Measurements from ENCODE around the gene PIK3C2G. TPM values are rescaled to one million over a fixed set of nuclear protein-coding genes. Genes with fewer than 3 reads are reported as not detected.
"Not testable (repeated sequence)": the region's sequence is repeated elsewhere in the genome, so short reads cannot be mapped to it uniquely, and the experiment has no call there.

Gene PIK3C2G
- total RNA-seq = not detected

GRCh38 chr12:18261273-18261672 lies at the start of gene PIK3C2G:
Gene PIK3C2G (plus strand): TSS chr12:18261518. CDS start chr12:18282082, 20,564 bp downstream.
- CTCF ChIA-PET = no interaction called here

DNA sequence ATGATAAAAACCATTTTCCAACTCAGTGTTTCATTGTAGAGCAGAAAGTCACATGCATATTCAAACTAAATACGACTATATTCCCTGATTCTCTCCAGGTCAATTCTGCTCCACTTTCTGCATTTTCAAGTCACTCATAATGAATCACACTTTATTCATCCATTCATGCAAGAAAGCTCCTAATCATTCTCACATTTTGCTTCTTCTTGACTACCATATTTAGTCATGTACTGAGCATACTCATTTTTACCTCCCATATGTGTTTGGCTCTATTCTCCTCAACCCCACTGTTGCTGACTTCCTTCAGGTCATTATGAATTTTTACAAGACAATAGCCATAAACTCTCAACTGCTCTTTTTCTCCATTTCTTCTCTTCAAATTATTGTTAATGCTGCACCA lies 43.4 kb upstream of the PIK3C2G start:
- ChIA-PET CTCF (no interaction called here), POLR2A (no interaction called here)

More at GRCh38 chr12:18261273-18261672, at the start of gene PIK3C2G:
- POLR2A ChIA-PET = no interaction called here

DNA sequence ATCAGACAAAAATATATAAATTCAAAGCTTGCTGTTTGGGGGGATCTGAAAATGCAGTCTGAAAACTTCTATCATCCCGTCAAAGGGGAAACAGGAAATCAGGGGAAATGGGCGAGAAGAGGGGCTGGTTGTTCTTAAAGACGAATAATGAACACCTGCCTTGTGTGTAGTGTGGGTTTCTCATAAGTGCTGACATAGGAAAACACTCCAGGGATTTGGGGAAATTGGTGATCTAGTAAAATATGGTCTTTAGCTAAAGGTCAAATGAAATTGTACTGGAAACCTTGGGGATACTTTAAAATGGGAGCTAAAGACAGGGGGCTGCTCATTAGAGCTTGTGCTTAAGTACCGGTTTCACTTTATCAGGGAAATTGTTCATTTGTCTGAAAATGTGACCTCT lies 39.6 kb upstream of the PIK3C2G start:
- CTCF ChIA-PET = no interaction called here

DNA sequence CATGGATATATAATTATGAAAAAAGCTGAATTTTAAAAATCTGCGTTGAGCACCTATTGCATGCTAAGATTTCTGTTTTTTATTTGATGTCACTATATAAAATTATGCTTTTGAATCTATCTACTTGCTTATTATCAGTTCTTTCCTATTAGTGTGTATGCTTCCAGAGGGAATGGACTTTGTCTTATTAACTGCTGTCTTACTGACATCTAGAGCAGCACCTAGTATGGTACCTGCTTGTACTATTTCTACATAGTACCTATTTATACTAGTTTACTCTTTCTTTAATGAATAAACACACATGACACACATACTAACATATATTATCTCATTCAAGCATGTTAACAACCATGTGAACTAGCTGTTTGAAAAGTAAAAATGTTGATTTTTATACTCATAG lies 38.6 kb upstream of the PIK3C2G start:
- ChIA-PET POLR2A (no interaction called here), CTCF (no interaction called here)

More for the DNA sequence above, 39.6 kb upstream of the PIK3C2G start:
- POLR2A ChIA-PET = no interaction called here

GRCh38 chr12:18224745-18225144 lies 36.6 kb upstream of the PIK3C2G start:
- ChIA-PET POLR2A (no interaction called here), CTCF (no interaction called here)

- CTCF ChIA-PET = no interaction called here
- POLR2A ChIA-PET = no interaction called here
These were observed 21.8 kb upstream of the PIK3C2G start for GRCh38 chr12:18239526-18239925.

DNA sequence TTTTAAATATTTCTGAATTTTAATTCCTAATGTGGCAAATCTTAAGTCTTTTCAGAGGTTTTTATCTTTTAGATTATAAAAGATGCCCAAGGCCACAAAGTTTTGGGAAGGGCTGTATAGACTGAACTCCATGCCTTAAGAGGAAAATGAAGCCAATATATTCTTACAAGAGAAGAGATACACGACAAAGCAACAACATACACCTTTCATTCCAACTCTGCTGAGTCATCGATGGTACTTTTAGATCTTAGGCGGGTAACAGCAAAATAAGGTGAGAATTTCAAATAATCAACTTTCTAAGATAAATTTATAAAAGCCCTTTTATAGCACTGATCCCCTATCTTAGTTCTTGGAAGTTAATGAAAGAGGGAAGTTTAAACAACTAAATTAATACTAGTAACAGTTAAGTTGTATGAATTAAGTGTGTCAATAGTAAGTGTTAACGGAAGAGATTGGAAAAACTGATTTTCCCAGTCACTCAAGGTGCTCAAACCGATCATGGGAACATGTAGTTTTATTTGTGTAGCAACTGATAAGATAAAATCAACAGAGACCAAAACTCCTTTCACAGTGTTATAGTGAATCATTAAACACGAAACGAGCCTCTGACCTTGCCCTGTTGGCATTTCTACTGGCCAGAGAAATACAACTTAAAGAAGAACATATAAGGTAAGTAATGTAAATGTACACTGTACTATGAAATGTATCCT lies 18.8 kb upstream of the PIK3C2G start:
- ChIA-PET CTCF (no interaction called here), POLR2A (no interaction called here)

- ChIA-PET CTCF (no interaction called here), POLR2A (no interaction called here)
These were observed 18.1 kb upstream of the PIK3C2G start for GRCh38 chr12:18243238-18243637.

- POLR2A ChIA-PET = no interaction called here
- CTCF ChIA-PET = no interaction called here
These were observed 15.3 kb upstream of the PIK3C2G start for GRCh38 chr12:18246066-18246465.

- POLR2A ChIA-PET = no interaction called here
These were observed 10.9 kb upstream of the PIK3C2G start for GRCh38 chr12:18250313-18250916.

DNA sequence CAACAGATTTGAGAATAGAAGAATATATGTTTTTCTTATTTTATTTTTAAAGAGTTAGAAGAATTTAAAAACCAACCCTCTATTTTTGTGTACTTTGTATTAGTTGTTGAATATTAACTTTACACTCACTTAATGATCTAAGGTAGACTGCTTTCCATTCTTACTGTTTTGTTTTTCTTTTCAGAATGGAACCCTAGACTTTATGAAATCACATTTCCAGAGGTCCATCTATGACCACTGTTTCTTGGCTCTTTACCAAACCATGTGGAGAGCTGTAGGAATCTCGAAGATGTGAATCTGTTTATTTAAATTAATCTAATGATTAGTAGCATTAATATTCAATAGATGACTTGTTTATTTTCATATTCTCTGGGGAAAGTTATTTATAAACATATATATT lies 7.2 kb upstream of the PIK3C2G start:
- POLR2A ChIA-PET = no interaction called here
- CTCF ChIA-PET = no interaction called here

More at GRCh38 chr12:18250313-18250916, 10.9 kb upstream of the PIK3C2G start:
- CTCF ChIA-PET = interaction anchor here (0.6 kb wide), 1 partner anchor 1104 kb away, joined by 4 read pairs; no protein-coding TSS in a partner anchor

GRCh38 chr12:18255004-18255403 lies 6.3 kb upstream of the PIK3C2G start:
- CTCF ChIA-PET, POLR2A ChIA-PET: not testable (repeated sequence)

DNA sequence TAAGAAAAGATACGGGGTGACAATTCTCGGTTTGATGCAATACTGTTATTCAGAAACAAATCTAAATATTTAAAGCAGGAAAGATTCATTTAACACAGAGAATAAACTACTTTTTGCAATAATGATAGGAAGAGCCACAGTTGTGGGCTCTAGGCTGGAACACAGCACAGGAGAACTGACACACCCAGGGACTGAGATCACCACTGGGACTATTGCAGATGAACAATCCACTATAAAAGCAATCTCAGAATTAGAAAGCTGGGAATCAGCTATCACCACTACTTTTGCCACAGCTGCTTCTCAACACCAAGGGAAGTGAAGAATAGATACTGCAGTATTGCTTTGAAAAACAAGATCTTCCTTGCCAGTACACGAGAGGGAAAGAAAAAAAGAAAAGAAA lies 4.1 kb upstream of the PIK3C2G start:
- POLR2A ChIA-PET = no interaction called here
- CTCF ChIA-PET = no interaction called here

- POLR2A ChIA-PET = no interaction called here
- CTCF ChIA-PET = no interaction called here
These were observed 2.4 kb upstream of the PIK3C2G start for GRCh38 chr12:18258929-18259328.

DNA sequence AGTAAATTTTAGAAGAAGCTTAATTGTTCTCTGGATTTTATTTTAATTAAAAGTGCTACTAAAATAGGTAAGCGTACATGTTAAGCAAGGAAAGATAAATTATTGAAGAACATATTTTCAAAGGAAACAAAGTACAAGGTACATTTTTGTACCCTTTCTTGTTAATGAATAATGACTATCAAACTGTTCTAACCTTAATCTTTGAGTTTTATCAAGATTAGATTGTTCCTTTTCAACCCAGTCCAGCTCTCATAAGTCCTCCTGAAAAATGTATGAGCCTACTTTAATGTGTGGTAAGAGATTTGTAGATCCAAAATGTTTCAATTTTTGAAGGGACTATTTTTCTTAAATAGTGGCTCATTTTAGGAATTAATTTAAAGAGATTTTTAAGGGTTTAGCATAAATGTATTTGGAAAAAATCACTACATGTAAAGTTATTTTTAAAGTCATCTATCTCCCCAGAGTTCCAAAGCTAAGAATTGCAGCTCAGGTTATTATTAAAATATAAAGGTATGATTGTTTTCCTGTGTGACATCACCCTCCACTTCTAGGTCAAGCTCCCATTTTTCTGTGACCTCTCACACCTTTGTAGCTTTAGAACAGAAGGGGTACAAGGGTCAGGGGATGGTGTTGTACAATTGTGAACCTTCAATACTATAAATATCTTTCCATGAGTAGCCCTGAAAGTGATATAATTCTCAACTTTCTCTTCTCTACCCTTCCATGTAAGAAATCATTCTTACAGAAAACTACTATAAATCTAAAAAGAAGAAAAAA lies 1.2 kb upstream of the PIK3C2G start:
- CTCF ChIA-PET = no interaction called here

GRCh38 chr12:18261906-18262305 lies 588 bp downstream of the PIK3C2G start:
- POLR2A ChIA-PET = no interaction called here

More for the DNA sequence above, 1.2 kb upstream of the PIK3C2G start:
- POLR2A ChIA-PET = no interaction called here

GRCh38 chr12:18262514-18262913 lies 1.2 kb downstream of the PIK3C2G start:
- CTCF ChIA-PET = no interaction called here

More at GRCh38 chr12:18261906-18262305, 588 bp downstream of the PIK3C2G start:
- CTCF ChIA-PET = no interaction called here

GRCh38 chr12:18264581-18265075 lies 3.3 kb downstream of the PIK3C2G start:
- CTCF ChIA-PET = no interaction called here
- POLR2A ChIA-PET = no interaction called here

More at GRCh38 chr12:18262514-18262913, 1.2 kb downstream of the PIK3C2G start:
- POLR2A ChIA-PET = no interaction called here

DNA sequence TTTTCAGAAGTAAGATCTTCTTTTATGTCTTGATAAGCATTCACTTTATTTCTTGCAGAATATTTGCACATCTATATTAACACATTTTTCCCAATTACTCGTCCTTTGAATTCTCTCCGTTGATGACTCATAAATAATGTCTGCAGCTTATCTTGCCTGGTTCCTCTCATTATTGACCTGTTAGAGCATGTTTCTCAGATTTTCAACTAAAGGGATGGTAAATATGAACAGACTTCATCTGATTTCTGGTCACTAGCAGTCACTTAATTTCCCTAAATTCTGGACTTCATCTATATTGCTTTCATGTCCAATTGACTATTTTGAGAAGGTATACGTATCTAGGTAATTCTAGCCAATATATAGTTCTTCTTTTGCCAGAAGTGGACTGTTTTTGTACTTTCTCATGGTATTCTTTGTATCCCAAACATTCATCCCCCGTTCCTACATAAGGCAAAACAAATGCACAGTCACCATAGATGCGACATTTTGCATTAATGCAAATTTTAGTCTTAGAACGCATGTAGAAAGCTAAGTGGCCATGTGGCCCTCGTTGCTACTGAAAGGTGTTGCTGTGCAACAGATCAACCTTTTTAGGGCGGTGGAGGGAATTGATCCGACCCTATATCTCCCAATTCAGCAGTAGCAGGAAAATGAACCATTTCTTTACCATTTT lies 6.2 kb downstream of the PIK3C2G start:
- CTCF ChIA-PET = no interaction called here
- POLR2A ChIA-PET = no interaction called here

DNA sequence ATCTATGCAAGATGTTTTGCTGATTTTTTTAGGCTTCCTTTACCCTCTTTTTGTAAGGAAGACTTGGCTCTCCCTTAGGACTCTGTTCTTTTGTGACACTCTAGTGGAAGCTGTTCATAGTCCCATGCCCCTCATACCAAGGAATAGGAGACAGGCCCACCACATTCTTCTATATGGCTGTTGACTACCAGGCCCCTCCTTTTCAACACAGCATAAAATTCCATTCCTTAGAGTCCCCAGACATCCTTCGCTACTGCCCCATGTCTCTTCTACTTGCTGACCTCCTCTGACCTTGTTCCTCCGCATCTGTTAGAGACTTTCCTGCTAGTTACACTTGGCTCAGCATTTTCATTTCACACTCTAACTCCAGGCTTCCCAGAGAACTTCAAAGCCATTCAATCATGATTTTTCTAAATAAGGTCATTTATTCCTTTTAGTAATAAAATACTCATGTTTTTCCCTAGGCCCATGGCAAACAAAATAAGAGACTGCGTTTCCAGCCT lies 9.7 kb downstream of the PIK3C2G start:
- CTCF ChIA-PET = no interaction called here

More for the DNA sequence above, 9.7 kb downstream of the PIK3C2G start:
- POLR2A ChIA-PET = no interaction called here

Data from activated CD8-positive, alpha-beta memory T cell treated with anti-CD3 and anti-CD28 coated beads for 36 hours (primary cell).